ENCODE data around the gene LRRC55. TPM values are rescaled to one million over a fixed set of nuclear protein-coding genes. Genes with fewer than 3 reads are reported as not detected.
"Not testable (repeated sequence)": the region's sequence is repeated elsewhere in the genome, so short reads cannot be mapped to it uniquely, and the experiment has no call there.

LRRC55 gene
- total and polyA plus RNA-seq, 2 experiments from 2014 or later, result 0.10 TPM; not detected in 1

GRCh38 chr11:57164317-57164716 is 17.4 kb upstream of the LRRC55 start:
- Histone ChIP-seq H3K27ac (no peak overlapping the region), H3K27me3 (no peaks in the 10 kb centered on the region), H2AFZ (no peak overlapping the region), H3K9me2 (replicated peaks; ENCODE audit: insufficient read depth) (no peaks in the 10 kb centered on the region), H3K4me3 (no peak overlapping the region), H4K20me1 (ENCODE audit: insufficient read depth, poor library complexity, severe bottlenecking) (no peaks in the 10 kb centered on the region), H3K36me3 (replicated peaks; ENCODE audit: insufficient read depth, low read depth) (no peaks in the 10 kb centered on the region), H3K4me2 (no peak overlapping the region), H3K4me1 (ENCODE audit: insufficient read depth) (no peaks in the 10 kb centered on the region), H3K79me2 (no peaks in the 10 kb centered on the region), H3K9me3 (ENCODE audit: low read depth) (no peaks in the 10 kb centered on the region)
- no peak for DNase-seq (ENCODE audit: low spot score)
- WGBS (ENCODE audit: low lambda C conversion rate, missing lambda C conversion rate), result 100% methylated on average over 1 of the region's 1 CpG
- TF ChIP-seq EZH2 (IDR thresholded peaks at IDR 0.05; ENCODE audit: borderline replicate concordance) (no peak), EZH2phosphoT487 (IDR thresholded peaks at IDR 0.05; ENCODE audit: low read depth, severe bottlenecking, unreplicated experiment) (no peak), CTCF (IDR thresholded peaks at IDR 0.05; ENCODE audit: poor library complexity) (no peak)

- no peaks in the 10 kb centered on the region for H3K9me3 ChIP-seq (ENCODE audit: low read depth)
- no peaks in the 10 kb centered on the region for H4K20me1 ChIP-seq (ENCODE audit: insufficient read depth, poor library complexity, severe bottlenecking)
- no peaks in the 10 kb centered on the region for H3K9me2 ChIP-seq (replicated peaks; ENCODE audit: insufficient read depth)
- no peaks in the 10 kb centered on the region for H3K4me1 ChIP-seq (ENCODE audit: insufficient read depth)
- 33% methylated on average over 2 of the region's 2 CpGs for WGBS (ENCODE audit: low lambda C conversion rate, missing lambda C conversion rate)
- no peak for DNase-seq (ENCODE audit: low spot score)
- no peak overlapping the region for H3K27ac ChIP-seq
- no peaks in the 10 kb centered on the region for H3K27me3 ChIP-seq
- H3K4me2 ChIP-seq, result no peak overlapping the region
- no peak overlapping the region for H2AFZ ChIP-seq
- no peaks in the 10 kb centered on the region for H3K36me3 ChIP-seq (replicated peaks; ENCODE audit: insufficient read depth, low read depth)
- no peak overlapping the region for H3K4me3 ChIP-seq
- TF ChIP-seq EZH2phosphoT487 (IDR thresholded peaks at IDR 0.05; ENCODE audit: low read depth, severe bottlenecking, unreplicated experiment) (no peak), CTCF (IDR thresholded peaks at IDR 0.05; ENCODE audit: poor library complexity) (no peak), EZH2 (IDR thresholded peaks at IDR 0.05; ENCODE audit: borderline replicate concordance) (no peak)
- H3K79me2 ChIP-seq, result no peaks in the 10 kb centered on the region
Observed at GRCh38 chr11:57167125-57167846, 14.5 kb upstream of the LRRC55 start.

DNA sequence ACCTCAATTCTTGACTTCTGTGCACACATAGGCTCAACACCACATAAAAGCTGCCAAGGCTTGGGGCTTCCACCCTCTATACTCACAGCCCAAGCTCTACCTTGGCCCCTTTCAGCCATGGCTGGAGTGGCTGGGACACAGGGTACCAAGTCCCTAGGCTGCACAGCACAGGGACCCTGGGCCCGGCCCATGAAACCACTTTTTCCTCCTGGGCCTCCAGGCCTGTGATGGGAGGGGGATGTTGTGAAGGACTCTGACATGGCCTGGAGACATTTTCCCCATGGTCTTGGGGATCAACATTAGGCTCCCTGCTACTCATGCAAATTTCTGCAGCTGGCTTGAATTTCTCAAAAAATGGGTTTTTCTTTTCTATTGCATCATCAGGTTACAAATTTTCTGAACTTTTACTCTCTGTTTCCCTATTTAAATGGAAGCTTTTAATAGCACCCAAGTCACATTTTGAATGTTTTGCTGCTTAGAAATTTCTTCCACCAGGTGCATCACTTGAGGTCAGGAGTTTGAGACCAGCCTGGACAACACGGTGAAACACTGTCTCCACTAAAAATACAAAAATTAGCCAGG is 11.9 kb upstream of the LRRC55 start:
- not testable (repeated sequence) for H3K4me1 ChIP-seq (ENCODE audit: insufficient read depth); H3K4me3 ChIP-seq; H3K27ac ChIP-seq; DNase-seq (ENCODE audit: low spot score); H3K9me2 ChIP-seq (replicated peaks; ENCODE audit: insufficient read depth); H3K9me3 ChIP-seq (ENCODE audit: low read depth); H4K20me1 ChIP-seq (ENCODE audit: insufficient read depth, poor library complexity, severe bottlenecking); H3K36me3 ChIP-seq (replicated peaks; ENCODE audit: insufficient read depth, low read depth); H3K27me3 ChIP-seq; H2AFZ ChIP-seq; H3K79me2 ChIP-seq; H3K4me2 ChIP-seq
- 100% methylated on average over 2 of the region's 2 CpGs for WGBS (ENCODE audit: low lambda C conversion rate, missing lambda C conversion rate)

- Histone ChIP-seq H3K9me2 (replicated peaks; ENCODE audit: insufficient read depth) (no peaks in the 10 kb centered on the region), H3K27me3 (no peaks in the 10 kb centered on the region), H3K27ac (no peak overlapping the region), H3K4me3 (no peak overlapping the region), H2AFZ (no peak overlapping the region), H4K20me1 (ENCODE audit: insufficient read depth, poor library complexity, severe bottlenecking) (no peaks in the 10 kb centered on the region), H3K9me3 (ENCODE audit: low read depth) (no peaks in the 10 kb centered on the region), H3K79me2 (no peaks in the 10 kb centered on the region), H3K36me3 (replicated peaks; ENCODE audit: insufficient read depth, low read depth) (no peaks in the 10 kb centered on the region), H3K4me1 (ENCODE audit: insufficient read depth) (no peaks in the 10 kb centered on the region), H3K4me2 (no peak overlapping the region)
- 59% methylated on average over 3 of the region's 3 CpGs for WGBS (ENCODE audit: low lambda C conversion rate, missing lambda C conversion rate)
- DNase-seq (ENCODE audit: low spot score), result no peak
- TF ChIP-seq EZH2 (IDR thresholded peaks at IDR 0.05; ENCODE audit: borderline replicate concordance) (no peak), EZH2phosphoT487 (IDR thresholded peaks at IDR 0.05; ENCODE audit: low read depth, severe bottlenecking, unreplicated experiment) (no peak), CTCF (IDR thresholded peaks at IDR 0.05; ENCODE audit: poor library complexity) (no peak)
Observed at GRCh38 chr11:57172031-57172430, 9.7 kb upstream of the LRRC55 start.

Measured in hepatocyte (in vitro differentiated cells).